ENCODE results near the gene PET100.
"Not testable (repeated sequence)": the region's sequence is repeated elsewhere in the genome, so short reads cannot be mapped to it uniquely, and the experiment has no call there.

The PET100 gene

DNA sequence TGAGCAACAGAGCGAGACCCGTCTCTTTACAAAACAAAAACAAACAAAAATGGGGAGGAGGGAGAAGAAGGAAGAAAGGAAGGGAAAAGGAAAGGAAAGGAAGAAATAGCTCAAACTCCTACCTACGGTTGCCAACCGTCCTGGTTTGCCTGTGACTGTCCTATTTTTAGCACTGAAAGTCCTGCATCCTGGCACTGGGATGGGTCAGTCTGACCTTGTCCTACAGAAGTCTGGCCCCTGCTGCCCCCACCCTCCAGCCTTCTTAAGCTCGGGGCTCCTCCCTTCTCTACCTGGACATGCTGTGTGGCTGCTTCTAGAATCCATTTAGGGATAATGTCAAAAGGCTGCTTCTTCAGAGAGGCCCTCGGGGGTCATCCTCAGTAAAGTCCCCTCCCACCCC, 6.1 kb downstream of the PET100 start:
- DNase-seq = no peak

- DNase-seq = no peak
Observed at GRCh38 chr19:7636317-7636690, 6.7 kb downstream of the PET100 start.

GRCh38 chr19:7636691-7637373, 7.2 kb downstream of the PET100 start, which contains the start of gene STXBP2:
Gene STXBP2, plus strand, starts transcription at chr19:7637110. Its CDS starts 40 bp downstream, at chr19:7637150.
- DNase-seq = peak; percentile 13

DNA sequence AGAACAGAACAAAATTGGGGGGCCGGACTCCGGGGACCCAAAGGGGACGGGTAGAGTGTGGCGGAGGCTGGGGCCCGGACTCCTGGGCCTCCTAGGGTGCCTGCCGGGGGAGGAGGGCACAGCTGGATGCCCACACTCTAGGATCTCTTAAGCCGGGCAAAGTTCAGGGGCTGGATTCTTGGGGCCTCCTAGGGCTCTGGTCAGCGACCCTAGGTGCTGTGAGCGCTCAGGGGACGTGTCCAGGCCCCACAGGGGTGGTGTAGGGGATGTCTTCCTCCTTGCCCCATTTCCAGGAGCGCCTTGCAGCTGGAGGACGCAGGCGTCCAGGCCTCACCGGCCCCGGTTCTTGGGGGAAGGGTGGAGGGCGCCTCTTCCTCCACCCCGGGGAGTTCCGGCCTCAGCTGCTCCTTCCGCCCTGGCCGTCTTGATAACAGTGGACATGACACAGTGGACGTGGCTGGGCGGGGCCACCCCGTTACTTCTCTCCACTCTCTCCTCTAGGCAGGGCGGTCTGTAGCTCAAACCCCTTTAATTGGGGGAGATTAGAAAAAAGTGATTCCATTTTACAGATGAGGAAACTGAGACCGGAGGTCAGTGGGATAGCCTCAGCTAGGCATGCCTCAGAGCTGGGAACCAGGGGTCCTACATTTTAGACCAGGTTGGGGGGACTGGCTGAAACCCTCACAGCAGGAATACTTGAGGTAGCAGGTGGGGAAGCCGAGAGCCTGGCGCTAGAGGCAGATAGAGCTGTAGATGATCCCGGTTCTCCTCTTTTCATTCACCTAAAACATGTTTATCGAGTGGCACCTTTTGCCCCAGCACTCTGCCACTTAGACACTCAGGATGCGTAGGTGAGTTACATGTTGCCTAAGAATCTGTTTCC, 8.0 kb downstream of the PET100 start:
- no peak for DNase-seq

DNA sequence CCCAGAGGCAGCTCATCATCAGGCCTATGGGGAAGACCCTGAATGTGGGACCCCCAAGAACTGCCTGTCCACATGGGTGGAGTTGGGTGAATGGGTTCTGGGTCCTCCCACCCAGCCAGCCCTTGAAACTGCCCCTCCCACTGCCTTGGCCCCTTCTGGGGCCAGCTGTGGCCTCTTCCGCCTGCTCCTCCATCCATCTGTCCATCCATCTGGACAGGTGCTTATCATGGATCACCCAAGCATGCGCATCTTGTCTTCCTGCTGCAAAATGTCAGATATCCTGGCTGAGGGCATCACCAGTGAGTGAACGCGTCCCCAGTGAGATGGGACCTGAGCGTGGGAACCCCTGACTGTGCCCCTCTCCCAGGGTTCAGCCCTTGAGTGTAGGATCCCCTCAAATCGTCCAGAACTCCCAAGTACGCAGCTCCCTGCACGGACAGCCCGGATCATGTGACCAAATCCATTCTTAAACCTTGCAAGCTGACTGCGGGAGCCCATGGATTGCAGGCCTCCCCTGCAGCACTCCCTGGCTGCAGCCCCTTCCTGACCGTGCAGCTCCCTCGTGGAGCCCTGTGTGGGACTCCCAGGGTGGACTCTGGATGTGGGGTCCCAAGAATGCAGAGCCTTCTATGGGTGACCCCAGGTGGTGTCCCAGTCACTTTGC, 9.3 kb downstream of the PET100 start:
- DNase-seq = no peak

DNA sequence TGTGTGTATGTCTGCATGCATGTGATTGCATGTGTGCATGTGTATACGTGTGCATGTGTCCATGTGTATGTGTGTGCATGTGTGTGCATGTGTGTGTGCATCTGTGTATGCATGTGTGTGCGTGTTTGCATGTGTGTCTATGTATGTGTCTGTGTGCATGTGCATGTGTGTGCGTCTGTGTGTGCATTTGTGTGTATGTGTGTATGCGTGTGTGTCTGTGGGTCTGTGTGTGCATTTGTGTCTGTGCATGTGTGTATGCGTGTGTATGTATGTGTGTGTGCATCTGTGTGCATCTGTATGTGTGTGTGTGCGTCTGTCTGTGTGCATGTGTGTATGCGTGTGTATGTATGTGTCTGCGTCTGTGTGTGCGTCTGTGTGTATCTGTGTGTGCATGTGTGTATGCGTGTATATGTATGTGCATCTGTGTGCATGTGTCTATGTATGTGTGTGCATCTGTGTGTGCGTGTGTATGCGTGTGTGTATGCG, 10.3 kb downstream of the PET100 start:
- no peak for DNase-seq

GRCh38 chr19:7640803-7641202, 11.2 kb downstream of the PET100 start:
- DNase-seq = no peak

DNA sequence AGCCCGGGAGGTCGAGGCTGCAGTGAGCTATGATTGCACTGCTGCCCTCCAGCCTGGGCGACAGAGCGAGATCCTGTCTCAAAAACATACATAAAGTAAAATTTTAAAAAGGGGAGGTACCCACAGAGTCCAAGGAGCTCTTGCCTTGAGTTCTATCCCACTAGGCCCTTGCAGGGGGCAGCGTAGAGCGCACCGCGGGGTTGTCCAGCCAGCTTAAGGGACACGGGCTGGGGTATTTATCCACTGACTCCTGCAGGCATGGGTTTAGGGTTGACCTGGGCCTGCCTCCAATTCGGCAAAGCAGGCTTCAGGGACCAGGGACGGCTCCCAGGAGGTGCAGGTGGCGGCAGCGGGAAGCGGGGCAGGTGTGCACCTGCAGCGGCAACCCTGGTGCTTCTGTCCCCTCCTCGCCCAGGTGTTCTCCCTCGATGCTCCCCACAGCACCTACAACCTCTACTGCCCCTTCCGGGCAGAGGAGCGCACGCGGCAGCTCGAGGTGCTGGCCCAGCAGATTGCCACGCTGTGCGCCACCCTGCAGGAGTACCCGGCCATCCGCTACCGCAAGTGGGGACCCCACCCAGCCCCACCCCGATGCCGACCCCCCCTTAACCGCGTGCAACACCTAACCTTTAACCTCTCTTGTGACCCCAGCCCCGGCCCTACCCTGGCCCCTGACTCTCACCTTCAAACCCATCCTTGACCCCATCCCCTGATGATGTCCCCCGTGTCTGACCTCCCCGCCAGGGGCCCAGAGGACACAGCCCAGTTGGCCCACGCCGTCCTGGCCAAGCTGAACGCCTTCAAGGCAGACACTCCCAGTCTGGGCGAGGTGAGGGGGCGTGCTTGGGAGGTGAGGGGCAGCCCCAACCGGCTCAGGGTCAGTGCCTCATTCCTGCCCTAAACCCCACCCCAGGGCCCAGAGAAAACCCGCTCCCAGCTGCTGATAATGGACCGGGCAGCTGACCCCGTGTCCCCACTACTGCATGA, 12.0 kb downstream of the PET100 start:
- no peak for DNase-seq

- DNase-seq = no peak
Observed at GRCh38 chr19:7642295-7643030, 12.9 kb downstream of the PET100 start.

DNA sequence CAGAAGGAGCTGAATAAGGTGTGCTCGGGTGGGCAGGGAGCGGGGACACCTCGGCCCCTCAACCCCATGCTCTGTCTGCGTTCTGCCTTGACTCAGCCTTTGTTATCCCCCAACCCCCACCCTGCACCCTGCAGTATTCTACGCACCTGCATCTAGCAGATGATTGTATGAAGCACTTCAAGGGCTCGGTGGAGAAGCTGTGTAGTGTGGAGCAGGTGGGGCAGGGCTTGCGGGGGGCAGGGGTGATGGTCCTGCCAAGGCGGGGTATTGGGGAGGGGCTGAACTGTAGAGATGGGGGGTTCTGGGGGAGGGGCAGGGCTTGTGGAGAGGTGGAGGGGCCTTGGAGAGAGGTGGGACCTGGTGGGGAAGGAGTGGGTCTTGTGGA, 13.4 kb downstream of the PET100 start:
- no peak for DNase-seq

DNA sequence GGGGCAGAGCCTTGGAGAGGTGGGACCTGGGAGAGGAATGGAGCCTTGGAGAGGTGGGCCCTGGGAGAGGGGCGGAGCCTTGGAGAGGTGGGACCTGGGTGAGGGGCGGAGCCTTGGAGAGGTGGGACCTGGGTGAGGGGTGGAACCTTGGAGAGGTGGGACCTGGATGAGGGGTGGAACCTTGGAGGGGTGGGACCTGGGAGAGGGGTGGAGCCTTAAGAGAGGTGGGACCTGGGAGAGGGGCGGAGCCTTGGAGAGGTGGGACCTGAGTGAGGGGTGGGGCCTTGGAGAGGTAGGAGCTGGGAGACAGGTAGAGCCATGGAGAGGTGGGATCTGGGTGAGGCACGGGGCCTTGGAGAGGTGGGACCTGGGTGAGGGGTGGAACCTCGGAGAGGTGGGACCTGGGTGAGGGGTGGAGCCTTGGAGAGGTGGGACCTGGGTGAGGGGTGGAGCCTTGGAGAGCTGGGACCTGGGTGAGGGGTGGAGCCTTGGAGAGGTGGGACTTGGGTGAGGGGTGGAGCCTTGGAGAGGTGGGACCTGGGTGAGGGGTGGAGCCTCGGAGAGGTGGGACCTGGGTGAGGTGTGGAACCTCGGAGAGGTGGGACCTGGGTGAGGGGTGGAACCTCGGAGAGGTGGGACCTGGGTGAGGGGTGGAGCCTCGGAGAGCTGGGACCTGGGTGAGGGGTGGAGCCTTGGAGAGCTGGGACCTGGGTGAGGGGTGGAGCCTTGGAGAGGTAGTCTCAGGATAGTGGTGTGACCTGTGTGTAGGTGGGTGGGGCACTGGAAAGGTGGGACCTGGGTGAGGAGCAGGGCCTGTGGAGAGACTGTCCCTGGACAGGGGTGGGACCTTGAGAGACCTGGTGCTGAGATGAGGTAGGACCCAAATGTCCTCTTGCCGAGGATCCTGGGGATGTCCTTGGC, 14.3 kb downstream of the PET100 start:
- not testable (repeated sequence) for DNase-seq

GRCh38 chr19:7644550-7644877, 14.9 kb downstream of the PET100 start:
- no peak for DNase-seq

DNA sequence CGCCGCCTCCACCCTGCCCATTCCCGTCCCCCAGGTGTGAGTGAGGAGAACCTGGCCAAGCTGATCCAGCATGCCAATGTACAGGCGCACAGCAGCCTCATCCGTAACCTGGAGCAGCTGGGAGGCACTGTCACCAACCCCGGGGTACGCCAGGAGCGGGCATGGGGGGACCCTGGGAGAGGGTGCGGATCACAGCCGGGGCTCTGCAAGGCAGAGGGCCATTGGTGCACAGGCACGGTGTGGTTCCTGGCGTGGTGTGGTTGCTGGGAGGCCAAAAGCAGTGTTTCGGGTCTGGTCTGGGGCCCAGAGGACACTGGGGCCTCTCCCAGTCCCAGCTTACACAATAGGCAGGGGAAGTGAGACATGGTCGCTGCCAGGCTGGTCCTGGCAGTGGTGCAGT, 15.6 kb downstream of the PET100 start:
- no peak for DNase-seq

DNA sequence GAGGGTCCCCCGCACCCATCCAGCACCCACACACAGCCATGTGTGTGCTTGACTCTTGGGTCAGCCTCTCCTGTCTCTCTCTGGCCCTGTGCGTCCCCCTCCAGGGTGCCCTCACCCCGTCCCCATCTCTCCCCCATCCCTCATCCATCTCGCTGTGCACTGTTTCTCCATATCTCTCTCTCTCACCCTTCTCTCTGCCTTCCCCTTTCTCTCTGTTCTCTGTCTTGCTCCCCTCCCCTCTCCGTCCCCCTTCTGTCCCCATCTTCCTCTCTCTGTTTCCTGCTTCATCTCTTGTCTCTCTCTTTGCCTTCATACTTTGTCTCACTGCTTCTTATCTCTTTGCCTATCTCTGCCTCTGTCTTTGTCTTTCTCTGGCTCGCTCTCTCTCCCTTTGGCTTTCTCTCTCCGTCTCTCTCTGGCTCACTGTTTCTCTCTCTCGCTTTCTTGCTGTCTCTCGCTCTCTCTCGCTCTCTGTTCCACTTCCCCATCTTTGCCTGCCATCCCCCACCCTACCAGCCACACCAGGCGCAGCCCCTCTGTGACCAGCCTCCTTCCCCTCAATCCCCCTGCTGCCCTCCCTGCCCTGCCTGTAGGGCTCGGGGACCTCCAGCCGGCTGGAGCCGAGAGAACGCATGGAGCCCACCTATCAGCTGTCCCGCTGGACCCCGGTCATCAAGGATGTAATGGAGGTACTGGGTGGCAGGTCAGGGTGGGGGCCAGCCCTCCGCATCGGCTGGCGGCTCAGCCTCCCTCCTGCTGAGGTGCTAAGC, 16.2 kb downstream of the PET100 start:
- DNase-seq = no peak

DNA sequence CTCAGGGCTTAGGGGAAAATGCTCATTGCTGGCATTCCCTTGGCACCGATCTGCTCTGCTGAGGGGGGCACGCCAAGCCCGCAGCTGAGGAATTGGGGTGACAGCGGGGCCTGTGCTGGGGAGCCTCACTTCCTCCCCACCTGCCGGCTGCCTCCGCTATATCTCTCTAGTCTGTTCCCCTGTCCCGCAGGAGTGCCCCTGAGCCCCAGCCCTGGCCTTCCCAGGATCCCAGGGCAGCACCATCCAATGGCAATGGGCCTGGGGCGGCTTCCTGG, 16.8 kb downstream of the PET100 start:
- DNase-seq = no peak

DNA sequence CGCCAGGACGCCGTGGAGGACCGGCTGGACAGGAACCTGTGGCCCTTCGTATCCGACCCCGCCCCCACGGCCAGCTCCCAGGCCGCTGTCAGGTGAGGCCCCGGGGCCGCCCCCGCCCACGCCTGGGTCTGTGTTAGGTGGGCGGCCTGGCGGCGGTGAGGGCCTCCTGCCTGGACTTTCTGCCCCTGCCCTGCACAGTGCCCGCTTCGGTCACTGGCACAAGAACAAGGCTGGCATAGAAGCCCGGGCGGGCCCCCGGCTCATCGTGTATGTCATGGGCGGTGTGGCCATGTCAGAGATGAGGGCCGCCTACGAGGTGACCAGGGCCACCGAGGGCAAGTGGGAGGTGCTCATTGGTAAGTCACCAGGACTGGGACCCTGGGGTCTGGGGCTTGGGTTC, 17.6 kb downstream of the PET100 start:
- no peak for DNase-seq

DNA sequence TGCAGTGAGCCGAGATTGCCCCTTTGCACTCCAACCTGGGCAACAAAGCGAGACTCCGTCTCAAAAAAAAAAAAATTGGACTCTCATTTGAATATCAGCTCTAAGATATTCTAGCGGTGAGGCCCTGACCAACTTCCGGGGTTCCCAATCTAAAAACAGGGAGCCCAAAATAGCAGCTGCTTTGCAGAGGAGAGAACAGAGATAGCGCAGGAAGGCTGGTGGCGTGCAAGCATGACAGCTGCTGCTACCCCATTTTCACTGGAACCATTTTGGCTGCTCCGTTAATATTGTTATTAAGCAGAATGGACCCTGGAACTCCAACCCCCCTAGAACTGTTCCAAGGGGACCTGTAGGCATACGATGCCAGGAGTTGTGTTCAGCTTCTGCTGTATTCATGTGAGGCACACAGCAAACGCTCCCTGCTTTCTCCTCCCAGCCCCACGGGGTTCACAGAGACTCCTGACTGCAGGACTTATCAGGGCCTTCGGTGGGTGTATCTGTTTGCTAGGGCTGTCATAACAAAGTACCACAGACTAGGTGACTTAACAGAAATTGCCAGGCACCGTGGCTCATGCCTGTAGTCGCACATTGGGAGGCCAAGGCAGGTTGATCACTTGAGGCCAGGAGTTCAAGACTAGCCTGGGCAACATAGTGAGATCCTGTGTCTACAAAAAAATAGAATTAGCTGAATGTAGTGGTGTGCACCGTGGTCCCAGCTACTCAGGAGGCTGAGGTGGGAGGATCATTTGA, 18.8 kb downstream of the PET100 start:
- DNase-seq = no peak

GRCh38 chr19:7650148-7650547, 20.6 kb downstream of the PET100 start:
- no peak for DNase-seq

GRCh38 chr19:7652061-7652641, 22.6 kb downstream of the PET100 start:
- peak; percentile 17 for DNase-seq

Data from NCI-H1048 (cell line).